Heart left ventricle (tissue), 13 donors: ENCODE data around the gene C16orf82.

Source experiments
- POLR2A ChIP-seq, 2 donors: fragments of 450-650 bp; IDR thresholded peaks; one replicate each; pipeline ENCODE4 v1.6.1; 2017; ENCODE audit warnings: antibody characterized with exemption in 2 of 2, mild to moderate bottlenecking in 2 of 2, moderate library complexity in 2 of 2
- TF ChIP-seq, protein P1 (sequence below), 12 donors: fragments of 200-600 bp; sonication (generic) in 4 of 12; IDR thresholded peaks; one replicate each; pipeline versions ENCODE4 v1.5.0 to v1.8.0; 2018 to 2022; ENCODE audit warnings: antibody characterized with exemption in 12 of 12, mild to moderate bottlenecking in 5 of 12
- donor health status: ischemic (EF 13 %, LVEDD 7.1; RV severe dilation, severe dysfunction).
- donor health status: DM: no; HTN: yes; CAD: no.
- donor health status: DM: no; HTN: no; CAD: no.
- donor health status: ischemic (EF 25% LVEDD 6.9; RV normal size, moderate dysfunction).
- donor health status: ischemic (EF 25% LVEDD 5.7; RV mildly dilated, moderate dysfunction).
- donor health status: ischemic (EF 35%, LVEDD 5.7; RV mildly dilated, moderate dysfunction).
- donor health status: nonischemic (EF 11% LVEDD 7.7; RV severe dilation, severe dysfunction).
- donor health status: DM: yes; HTN: yes; CAD: no.
- donor health status: PGD.
- donor health status: ischemic (EF 29% LVEDD 5.4; RV normal size, mild dysfunction).
- donor health status: nonischemic (EF 23%, LVEDD 6.1; RV moderate dilation, normal function).

DNA sequence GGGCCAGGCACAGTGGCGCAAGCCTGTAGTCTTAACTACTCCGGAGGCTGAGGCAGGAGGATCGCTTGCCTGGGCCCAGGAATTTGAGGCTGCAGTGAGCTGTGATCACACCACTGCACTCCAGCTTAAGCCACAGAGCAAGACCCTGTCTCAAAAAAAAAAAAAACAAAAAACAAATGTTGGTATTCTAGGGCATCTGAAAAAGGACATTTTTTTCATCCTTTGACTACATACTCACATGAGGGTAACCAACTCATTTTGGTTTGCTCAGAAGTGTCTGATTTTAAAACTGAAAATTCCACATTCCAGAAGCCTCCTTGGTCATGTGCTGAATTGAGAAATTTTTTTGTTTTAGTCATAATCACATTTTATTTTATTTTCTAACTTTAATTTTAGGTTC, 12.7 kb upstream of the C16orf82 start:
- TF ChIP-seq POLR2A (IDR thresholded peaks at IDR 0.05): no peak
- TF ChIP-seq, protein P1, sequence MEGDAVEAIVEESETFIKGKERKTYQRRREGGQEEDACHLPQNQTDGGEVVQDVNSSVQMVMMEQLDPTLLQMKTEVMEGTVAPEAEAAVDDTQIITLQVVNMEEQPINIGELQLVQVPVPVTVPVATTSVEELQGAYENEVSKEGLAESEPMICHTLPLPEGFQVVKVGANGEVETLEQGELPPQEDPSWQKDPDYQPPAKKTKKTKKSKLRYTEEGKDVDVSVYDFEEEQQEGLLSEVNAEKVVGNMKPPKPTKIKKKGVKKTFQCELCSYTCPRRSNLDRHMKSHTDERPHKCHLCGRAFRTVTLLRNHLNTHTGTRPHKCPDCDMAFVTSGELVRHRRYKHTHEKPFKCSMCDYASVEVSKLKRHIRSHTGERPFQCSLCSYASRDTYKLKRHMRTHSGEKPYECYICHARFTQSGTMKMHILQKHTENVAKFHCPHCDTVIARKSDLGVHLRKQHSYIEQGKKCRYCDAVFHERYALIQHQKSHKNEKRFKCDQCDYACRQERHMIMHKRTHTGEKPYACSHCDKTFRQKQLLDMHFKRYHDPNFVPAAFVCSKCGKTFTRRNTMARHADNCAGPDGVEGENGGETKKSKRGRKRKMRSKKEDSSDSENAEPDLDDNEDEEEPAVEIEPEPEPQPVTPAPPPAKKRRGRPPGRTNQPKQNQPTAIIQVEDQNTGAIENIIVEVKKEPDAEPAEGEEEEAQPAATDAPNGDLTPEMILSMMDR (IDR thresholded peaks at IDR 0.05): no peak
